Measurements from ENCODE around the gene MUTYH. TPM values are rescaled to one million over a fixed set of nuclear protein-coding genes. Genes with fewer than 3 reads are reported as not detected.
A peak's percentile ranks its signal among the peaks of the same experiment; 100 is the strongest.

MUTYH gene
- total and polyA plus RNA-seq, 4 experiments from 2014 or later = 24.0 to 72.1 (median 48.1) TPM

- Mint-ChIP-seq H3K27ac (no peak overlapping the region), H3K27me3 (no peaks in the 10 kb centered on the region), H3K4me1 (peaks cover 8 to 36% (median 18%) of the 10 kb centered on the region in 4 donors), H3K4me3 (no peak overlapping the region), H3K9me3 (peaks cover 0 to 2% (median 0%) of the 10 kb centered on the region in 8 donors), H3K36me3 (peaks cover 10 to 42% of the 10 kb centered on the region in 2 donors)
- H3K27ac ChIP-seq (ENCODE audit: low read depth, low read length) = no peak overlapping the region
- intact Hi-C loops (cut with micrococcal nuclease) = no loop called here
- H3K27me3 ChIP-seq (ENCODE audit: insufficient read depth, low read length) = no peaks in the 10 kb centered on the region
- no peak overlapping the region for H3K4me3 ChIP-seq (ENCODE audit: low read length in 2 of 2)
- no peaks in the 10 kb centered on the region for H3K9me3 ChIP-seq (ENCODE audit: control insufficient read depth in 1 of 2, low read length in 2 of 2)
- peaks cover 13% of the 10 kb centered on the region for H3K4me1 ChIP-seq (ENCODE audit: insufficient read depth, low read length)
- CTCF ChIA-PET (ENCODE audit: partially characterized antibody) = no interaction called here
- POLR2A ChIA-PET (ENCODE audit: partially characterized antibody) = interaction anchor here (1.0 kb wide), 1 partner anchor 8 kb away, joined by 4 read pairs; the partner anchor contains the start of genes MUTYH and TOE1
- DNase-seq = no peak
- peaks cover 16% of the 10 kb centered on the region for H3K36me3 ChIP-seq (ENCODE audit: insufficient read depth, low read length)
Measured at GRCh38 chr1:45331436-45332345, 8.5 kb downstream of the MUTYH start.

- Mint-ChIP-seq H3K4me1 (peaks cover 6 to 31% (median 8%) of the 10 kb centered on the region in 4 donors), H3K4me3 (peak overlapping the region in 1 of 8 donors; percentile 30), H3K9me3 (no peaks in the 10 kb centered on the region), H3K27ac (peak overlapping the region in 1 of 7 donors; percentile 25), H3K36me3 (peaks cover 9 to 37% of the 10 kb centered on the region in 2 donors), H3K27me3 (no peaks in the 10 kb centered on the region)
- Histone ChIP-seq H3K4me3 (ENCODE audit: low read length in 2 of 2) (no peak overlapping the region), H3K27ac (ENCODE audit: low read depth, low read length) (no peak overlapping the region), H3K36me3 (ENCODE audit: insufficient read depth, low read length) (peaks cover 16% of the 10 kb centered on the region), H3K4me1 (ENCODE audit: insufficient read depth, low read length) (peaks cover 13% of the 10 kb centered on the region), H3K9me3 (ENCODE audit: control insufficient read depth in 1 of 2, low read length in 2 of 2) (no peaks in the 10 kb centered on the region), H3K27me3 (ENCODE audit: insufficient read depth, low read length) (no peaks in the 10 kb centered on the region)
- intact Hi-C loops (cut with micrococcal nuclease) = no loop called here
- DNase-seq = no peak
- CTCF ChIA-PET (ENCODE audit: partially characterized antibody) = no interaction called here
- POLR2A ChIA-PET (ENCODE audit: partially characterized antibody) = interaction anchor here (4.9 kb wide), 1 partner anchor 10 kb away, joined by 58 read pairs; the partner anchor contains the start of genes MUTYH and TOE1
Measured at GRCh38 chr1:45329445-45329844, 10.8 kb downstream of the MUTYH start.

DNA sequence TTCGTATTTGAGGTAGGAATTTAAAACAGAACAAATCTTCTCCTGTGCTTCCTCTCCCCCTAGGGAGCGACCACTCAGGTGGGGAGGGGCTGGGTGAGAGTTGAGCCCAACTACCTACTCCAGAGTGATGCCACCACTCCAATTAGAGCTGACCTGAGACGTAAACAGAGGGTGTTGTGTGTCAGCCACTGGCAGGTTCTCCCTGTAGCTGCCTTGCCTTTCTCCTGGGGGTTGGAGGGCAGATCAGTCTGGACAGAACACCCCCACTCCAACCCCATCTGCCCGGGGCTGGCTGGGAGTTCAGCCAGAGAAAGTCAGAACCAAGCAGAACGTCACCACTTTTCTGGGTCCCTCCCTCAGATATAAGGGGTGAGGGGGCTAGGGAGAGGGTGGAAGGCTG is 11.6 kb downstream of the MUTYH start:
- CTCF ChIA-PET (ENCODE audit: partially characterized antibody) = interaction anchor here (1.8 kb wide), 1 partner anchor 164 kb away, joined by 7 read pairs; no protein-coding TSS in a partner anchor
- intact Hi-C loops (cut with micrococcal nuclease) = no loop called here
- no peak for DNase-seq
- POLR2A ChIA-PET (ENCODE audit: partially characterized antibody) = interaction anchor here (1.5 to 4.9 kb wide), 2 partner anchors 11 to 25 kb away, joined by 7 to 58 read pairs; partner anchors contain the start of genes MUTYH and TOE1
- no peaks in the 10 kb centered on the region for H3K27me3 Mint-ChIP-seq
- no peaks in the 10 kb centered on the region for H3K27me3 ChIP-seq (ENCODE audit: insufficient read depth, low read length)
- H3K4me1 Mint-ChIP-seq = peaks cover 3 to 26% (median 4%) of the 10 kb centered on the region in 4 donors
- peaks cover 13% of the 10 kb centered on the region for H3K4me1 ChIP-seq (ENCODE audit: insufficient read depth, low read length)
- H3K9me3 Mint-ChIP-seq = no peaks in the 10 kb centered on the region
- H3K9me3 ChIP-seq (ENCODE audit: control insufficient read depth in 1 of 2, low read length in 2 of 2) = no peaks in the 10 kb centered on the region
- peak overlapping the region in 6 of 8 donors; percentile 15 to 64 (median 38) for H3K4me3 Mint-ChIP-seq
- H3K36me3 Mint-ChIP-seq = peaks cover 4 to 32% of the 10 kb centered on the region in 2 donors
- H3K36me3 ChIP-seq (ENCODE audit: insufficient read depth, low read length) = peaks cover 16% of the 10 kb centered on the region
- peak overlapping the region in 1 of 7 donors; percentile 54 for H3K27ac Mint-ChIP-seq
- H3K27ac ChIP-seq (ENCODE audit: low read depth, low read length) = no peak overlapping the region
- no peak overlapping the region for H3K4me3 ChIP-seq (ENCODE audit: low read length in 2 of 2)

GRCh38 chr1:45327644-45328515 is 12.4 kb downstream of the MUTYH start:
- CTCF ChIA-PET (ENCODE audit: partially characterized antibody) = interaction anchor here (1.1 to 1.8 kb wide), 3 partner anchors 12 to 241 kb away, joined by 3 to 7 read pairs (median 5); partner anchors contain the start of gene TOE1
- Mint-ChIP-seq H3K27ac (peak overlapping the region in 2 of 7 donors; percentile 17 to 21), H3K27me3 (no peaks in the 10 kb centered on the region), H3K9me3 (no peaks in the 10 kb centered on the region), H3K36me3 (peaks cover 4 to 24% of the 10 kb centered on the region in 2 donors), H3K4me3 (peak overlapping the region; percentile 51 to 86 (median 67)), H3K4me1 (peaks cover 3 to 26% (median 4%) of the 10 kb centered on the region in 4 donors)
- no peaks in the 10 kb centered on the region for H3K27me3 ChIP-seq (ENCODE audit: insufficient read depth, low read length)
- peaks cover 14% of the 10 kb centered on the region for H3K36me3 ChIP-seq (ENCODE audit: insufficient read depth, low read length)
- H3K27ac ChIP-seq (ENCODE audit: low read depth, low read length) = no peak overlapping the region
- no peak overlapping the region for H3K4me3 ChIP-seq (ENCODE audit: low read length in 2 of 2)
- H3K4me1 ChIP-seq (ENCODE audit: insufficient read depth, low read length) = peaks cover 13% of the 10 kb centered on the region
- no peak for DNase-seq
- no peaks in the 10 kb centered on the region for H3K9me3 ChIP-seq (ENCODE audit: control insufficient read depth in 1 of 2, low read length in 2 of 2)
- intact Hi-C loops (cut with micrococcal nuclease) = no loop called here
- POLR2A ChIA-PET (ENCODE audit: partially characterized antibody) = interaction anchor here (0.8 to 4.9 kb wide), 7 partner anchors 12 to 543 kb away, joined by 3 to 58 read pairs (median 4); partner anchors contain the start of genes MUTYH, TESK2 and TOE1

DNA sequence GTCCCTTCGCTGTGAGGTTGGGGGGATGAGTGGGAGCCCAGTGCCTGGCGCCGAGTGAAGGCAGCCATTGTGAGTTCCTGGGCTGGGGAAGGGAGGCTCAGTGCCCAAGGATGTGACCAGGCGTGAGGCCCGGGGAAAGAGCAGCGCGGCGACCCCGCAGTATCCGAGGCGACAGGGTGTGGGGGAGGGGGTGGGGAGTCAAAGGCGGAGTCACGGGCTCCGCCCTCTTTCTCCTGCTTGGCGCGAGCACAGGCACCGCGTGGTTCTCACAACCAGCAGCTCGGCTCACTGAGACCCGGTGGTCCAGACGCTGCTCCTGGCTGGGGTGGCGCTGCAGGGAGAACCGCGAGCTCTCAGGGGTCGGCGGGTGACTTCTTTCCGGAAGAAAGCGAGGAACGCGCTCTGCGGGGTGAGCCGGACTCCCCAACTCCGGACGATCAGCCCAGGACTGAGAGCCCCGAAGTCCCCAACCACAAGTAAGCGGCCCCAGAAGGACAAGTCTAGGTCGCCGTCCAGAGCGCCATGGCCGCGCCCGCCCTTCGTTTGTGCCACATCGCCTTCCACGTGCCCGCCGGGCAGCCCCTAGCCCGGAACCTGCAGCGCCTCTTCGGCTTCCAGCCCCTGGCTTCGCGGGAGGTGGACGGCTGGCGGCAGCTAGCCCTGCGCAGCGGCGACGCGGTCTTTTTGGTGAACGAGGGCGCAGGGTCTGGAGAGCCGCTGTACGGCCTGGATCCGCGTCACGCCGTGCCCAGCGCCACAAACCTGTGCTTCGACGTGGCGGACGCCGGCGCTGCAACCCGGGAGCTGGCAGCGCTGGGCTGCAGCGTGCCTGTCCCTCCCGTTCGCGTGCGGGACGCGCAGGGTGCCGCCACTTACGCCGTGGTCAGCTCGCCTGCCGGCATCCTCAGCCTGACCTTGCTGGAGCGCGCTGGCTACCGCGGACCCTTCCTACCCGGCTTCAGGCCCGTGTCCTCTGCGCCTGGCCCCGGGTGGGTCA is 13.3 kb downstream of the MUTYH start, which contains the start of gene HPDL:
TSS of gene HPDL (plus strand) at position 269 of the 997 bp plus-strand sequence. CDS start at position 523, 254 bp downstream.
- peaks cover 3 to 26% (median 4%) of the 10 kb centered on the region in 4 donors for H3K4me1 Mint-ChIP-seq
- Histone ChIP-seq H3K36me3 (ENCODE audit: insufficient read depth, low read length) (peaks cover 6% of the 10 kb centered on the region), H3K9me3 (ENCODE audit: control insufficient read depth in 1 of 2, low read length in 2 of 2) (no peaks in the 10 kb centered on the region), H3K27me3 (ENCODE audit: insufficient read depth, low read length) (no peaks in the 10 kb centered on the region), H3K4me1 (ENCODE audit: insufficient read depth, low read length) (peaks cover 13% of the 10 kb centered on the region), H3K27ac (ENCODE audit: low read depth, low read length) (peak within 1 kb of the TSS; percentile 31), H3K4me3 (ENCODE audit: low read length in 2 of 2) (peak within 1 kb of the TSS; percentile 42 to 54)
- POLR2A ChIA-PET (ENCODE audit: partially characterized antibody) = interaction anchor here (0.8 to 4.9 kb wide), 8 partner anchors 13 to 543 kb away, joined by 3 to 58 read pairs (median 5); partner anchors contain the start of genes MUTYH, TESK2 and TOE1
- peak; percentile 25 to 53 (median 36) for DNase-seq
- peaks cover 4 to 17% of the 10 kb centered on the region in 2 donors for H3K36me3 Mint-ChIP-seq
- no peaks in the 10 kb centered on the region for H3K27me3 Mint-ChIP-seq
- no peaks in the 10 kb centered on the region for H3K9me3 Mint-ChIP-seq
- intact Hi-C loops (cut with micrococcal nuclease) = loop anchor here (1.0 kb wide), 2 partner anchors 12 to 24 kb away; no protein-coding TSS in a partner anchor
- peak within 1 kb of the TSS in 5 of 7 donors; percentile 21 to 71 (median 62) for H3K27ac Mint-ChIP-seq
- CTCF ChIA-PET (ENCODE audit: partially characterized antibody) = interaction anchor here (1.1 to 1.8 kb wide), 4 partner anchors 13 to 242 kb away, joined by 3 to 7 read pairs (median 4); partner anchors contain the start of gene TOE1
- peak within 1 kb of the TSS; percentile 74 to 89 (median 82) for H3K4me3 Mint-ChIP-seq
